Left ventricle myocardium inferior (tissue), 1 donor: ENCODE measurements around the gene RAD23A. TPM values are rescaled to one million over a fixed set of nuclear protein-coding genes. Genes with fewer than 3 reads are reported as not detected.
"Not testable (repeated sequence)": the region's sequence is repeated elsewhere in the genome, so short reads cannot be mapped to it uniquely, and the experiment has no call there.

ENCODE experiments used
- DNase-seq: peaks from one replicate; pipeline ENCODE4 v3.0.0-alpha.2; 2020
- H3K27ac ChIP-seq: fragments of 200-600 bp; replicated peaks from 2 replicates; pipeline ENCODE4 v1.8.0; 2021
- H3K27me3 ChIP-seq: fragments of 200-600 bp; 2 replicates; pipeline ENCODE4 v1.8.0; 2021; ENCODE audit warnings: low read depth
- H3K36me3 ChIP-seq: fragments of 200-600 bp; 2 replicates; pipeline ENCODE4 v1.8.0; 2021
- H3K4me1 ChIP-seq: fragments of 200-600 bp; 2 replicates; pipeline ENCODE4 v1.8.0; 2021
- H3K4me3 ChIP-seq: fragments of 200-600 bp; 2 replicates; pipeline ENCODE4 v1.8.0; 2021; ENCODE audit warnings: mild to moderate bottlenecking, moderate library complexity
- H3K9me3 ChIP-seq: fragments of 200-600 bp; replicated peaks from 2 replicates; pipeline ENCODE4 v1.8.0; 2021
- intact Hi-C: fragments of 100-400 bp; cut with micrococcal nuclease; formaldehyde crosslinking; loops from one replicate; pipeline ENCODE4 v1.11.0; 2022
- total RNA-seq: library from RNA; stranded (reverse); fragmentation: NEBNext Ultra II Directional; extraction: Animal tissue kit (Norgen Biotek cat#: 25700); gene quantifications from one replicate; pipeline ENCODE4 v1.2.1, GENCODE V29; 2021
- TF ChIP-seq, protein P1 (sequence below): fragments of 200-600 bp; IDR thresholded peaks from 2 replicates; pipeline ENCODE4 v1.8.0; 2021; ENCODE audit warnings: antibody characterized with exemption, mild to moderate bottlenecking, borderline replicate concordance
- donor health status: DM: no; HTN: yes; CAD: no; lungs with severe emphysema.

The RAD23A gene
- total RNA-seq, 1 donor from 2014 or later: 150 TPM

DNA sequence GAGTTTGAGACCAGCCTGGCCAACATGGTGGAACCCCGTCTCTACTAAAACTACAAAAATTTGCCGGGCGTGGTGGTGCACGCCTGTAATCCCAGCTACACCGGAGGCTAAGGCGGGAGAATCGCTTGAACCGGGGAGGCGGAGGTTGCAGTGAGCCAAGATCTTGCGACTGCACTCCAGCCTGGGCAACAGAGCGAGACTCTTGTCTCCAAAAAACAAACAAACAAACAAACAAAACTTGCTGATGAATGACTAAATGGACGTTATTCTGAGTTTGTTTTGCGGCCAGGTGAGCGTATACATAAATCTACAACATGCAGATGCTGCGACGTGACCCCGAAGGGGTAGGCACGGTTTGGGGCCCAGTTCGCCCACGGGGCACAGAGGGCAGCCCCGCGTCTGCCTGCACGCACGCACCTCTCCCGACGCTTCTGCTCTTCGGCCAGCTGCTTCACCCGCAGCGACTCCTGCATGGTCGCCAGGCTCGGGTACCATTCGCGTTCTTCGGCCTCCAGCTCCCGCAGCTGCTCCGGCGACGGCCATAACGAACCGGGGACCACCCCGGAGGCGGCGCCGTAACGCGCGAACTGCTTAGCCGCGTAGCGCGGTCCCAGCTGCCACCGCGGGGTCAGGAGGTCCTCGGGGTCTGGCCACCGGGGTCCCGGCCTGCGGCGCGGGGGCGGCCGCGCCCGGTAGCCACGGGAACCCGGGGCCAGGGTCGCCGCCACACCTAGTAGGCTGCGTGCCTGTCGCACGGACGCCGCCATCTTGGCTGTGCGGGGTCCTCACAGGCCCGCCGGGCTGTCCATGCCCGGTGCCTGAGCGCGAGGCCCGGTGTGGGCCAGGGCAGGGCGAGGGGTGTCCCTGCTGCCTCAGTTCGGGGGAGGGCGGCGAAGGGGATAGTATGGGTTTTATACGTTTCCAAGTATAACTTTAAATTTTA lies 11.1 kb downstream of the RAD23A start, which contains the start of gene GADD45GIP1:
Gene GADD45GIP1 (minus strand): TSS at position 778 of the 943 bp plus-strand sequence. CDS start 11 bp downstream, at position 767.
- TF ChIP-seq, protein P1, sequence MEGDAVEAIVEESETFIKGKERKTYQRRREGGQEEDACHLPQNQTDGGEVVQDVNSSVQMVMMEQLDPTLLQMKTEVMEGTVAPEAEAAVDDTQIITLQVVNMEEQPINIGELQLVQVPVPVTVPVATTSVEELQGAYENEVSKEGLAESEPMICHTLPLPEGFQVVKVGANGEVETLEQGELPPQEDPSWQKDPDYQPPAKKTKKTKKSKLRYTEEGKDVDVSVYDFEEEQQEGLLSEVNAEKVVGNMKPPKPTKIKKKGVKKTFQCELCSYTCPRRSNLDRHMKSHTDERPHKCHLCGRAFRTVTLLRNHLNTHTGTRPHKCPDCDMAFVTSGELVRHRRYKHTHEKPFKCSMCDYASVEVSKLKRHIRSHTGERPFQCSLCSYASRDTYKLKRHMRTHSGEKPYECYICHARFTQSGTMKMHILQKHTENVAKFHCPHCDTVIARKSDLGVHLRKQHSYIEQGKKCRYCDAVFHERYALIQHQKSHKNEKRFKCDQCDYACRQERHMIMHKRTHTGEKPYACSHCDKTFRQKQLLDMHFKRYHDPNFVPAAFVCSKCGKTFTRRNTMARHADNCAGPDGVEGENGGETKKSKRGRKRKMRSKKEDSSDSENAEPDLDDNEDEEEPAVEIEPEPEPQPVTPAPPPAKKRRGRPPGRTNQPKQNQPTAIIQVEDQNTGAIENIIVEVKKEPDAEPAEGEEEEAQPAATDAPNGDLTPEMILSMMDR: no peak
- no peaks in the 10 kb centered on the region for H3K9me3 ChIP-seq
- H3K4me1 ChIP-seq: peaks cover 58% of the 10 kb centered on the region
- H3K27ac ChIP-seq: peak within 1 kb of the TSS; percentile 96
- no peaks in the 10 kb centered on the region for H3K27me3 ChIP-seq
- DNase-seq: peak; percentile 83
- peak within 1 kb of the TSS; percentile 86 for H3K4me3 ChIP-seq
- peaks cover 28% of the 10 kb centered on the region for H3K36me3 ChIP-seq
- intact Hi-C loops: no loop called here

DNA sequence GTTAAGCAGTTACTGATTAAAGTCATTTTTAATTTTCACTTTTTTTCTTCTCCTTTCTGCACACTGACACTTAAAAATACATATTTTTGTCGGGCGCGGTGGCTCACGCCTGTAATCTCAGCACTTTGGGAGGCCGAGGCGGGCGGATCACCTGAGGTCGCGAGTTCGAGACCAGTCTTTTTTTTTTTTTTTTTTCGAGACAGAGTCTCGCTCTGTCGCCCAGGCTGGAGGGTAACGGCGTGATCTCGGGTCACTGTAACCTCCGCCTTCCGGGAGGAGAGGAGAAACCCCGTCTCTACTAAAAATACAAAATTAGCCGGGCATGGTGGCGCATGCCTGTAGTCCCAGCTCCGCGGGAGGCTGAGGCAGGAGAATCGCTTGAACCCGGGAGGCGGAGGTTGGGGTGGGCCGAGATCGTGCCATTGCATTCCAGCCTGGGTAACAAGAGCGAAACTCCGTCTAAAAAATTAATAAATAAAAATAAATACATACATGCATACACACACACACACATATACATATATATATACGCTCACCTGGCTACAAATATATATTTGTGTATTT lies 11.8 kb downstream of the RAD23A start:
- Histone ChIP-seq H3K4me3 (peak overlapping the region; percentile 86), H3K27ac (peak overlapping the region; percentile 96), H3K4me1 (peaks cover 51% of the 10 kb centered on the region), H3K36me3 (peaks cover 20% of the 10 kb centered on the region)
- DNase-seq, H3K27me3 ChIP-seq, intact Hi-C loops, H3K9me3 ChIP-seq: not testable (repeated sequence)

DNA sequence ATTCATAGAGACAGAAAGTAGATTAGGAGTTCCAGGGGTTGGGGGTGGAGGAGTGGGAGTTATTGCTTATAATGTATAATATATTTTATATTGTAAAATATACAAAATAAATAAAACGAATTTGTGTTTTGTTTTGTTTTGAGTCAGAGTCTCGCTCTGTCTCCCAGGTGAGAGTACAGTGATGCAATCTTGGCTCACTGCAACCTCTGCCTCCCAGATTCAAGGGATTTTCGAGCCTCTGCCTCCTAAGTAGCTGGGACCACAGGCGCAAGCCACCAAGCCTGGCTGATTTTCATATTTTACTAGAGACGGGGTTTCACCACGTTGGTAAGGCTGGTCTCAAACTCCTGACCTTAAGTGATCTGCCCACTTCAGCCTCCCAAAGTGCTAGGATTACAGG lies 13.8 kb downstream of the RAD23A start:
- Histone ChIP-seq H3K27ac (no peak overlapping the region), H3K9me3 (no peaks in the 10 kb centered on the region), H3K27me3 (no peaks in the 10 kb centered on the region), H3K36me3 (peaks cover under 1% of the 10 kb centered on the region), H3K4me3 (no peak overlapping the region), H3K4me1 (peaks cover 31% of the 10 kb centered on the region)
- intact Hi-C loops: no loop called here
- TF ChIP-seq, protein P1: no peak
- DNase-seq: no peak

DNA sequence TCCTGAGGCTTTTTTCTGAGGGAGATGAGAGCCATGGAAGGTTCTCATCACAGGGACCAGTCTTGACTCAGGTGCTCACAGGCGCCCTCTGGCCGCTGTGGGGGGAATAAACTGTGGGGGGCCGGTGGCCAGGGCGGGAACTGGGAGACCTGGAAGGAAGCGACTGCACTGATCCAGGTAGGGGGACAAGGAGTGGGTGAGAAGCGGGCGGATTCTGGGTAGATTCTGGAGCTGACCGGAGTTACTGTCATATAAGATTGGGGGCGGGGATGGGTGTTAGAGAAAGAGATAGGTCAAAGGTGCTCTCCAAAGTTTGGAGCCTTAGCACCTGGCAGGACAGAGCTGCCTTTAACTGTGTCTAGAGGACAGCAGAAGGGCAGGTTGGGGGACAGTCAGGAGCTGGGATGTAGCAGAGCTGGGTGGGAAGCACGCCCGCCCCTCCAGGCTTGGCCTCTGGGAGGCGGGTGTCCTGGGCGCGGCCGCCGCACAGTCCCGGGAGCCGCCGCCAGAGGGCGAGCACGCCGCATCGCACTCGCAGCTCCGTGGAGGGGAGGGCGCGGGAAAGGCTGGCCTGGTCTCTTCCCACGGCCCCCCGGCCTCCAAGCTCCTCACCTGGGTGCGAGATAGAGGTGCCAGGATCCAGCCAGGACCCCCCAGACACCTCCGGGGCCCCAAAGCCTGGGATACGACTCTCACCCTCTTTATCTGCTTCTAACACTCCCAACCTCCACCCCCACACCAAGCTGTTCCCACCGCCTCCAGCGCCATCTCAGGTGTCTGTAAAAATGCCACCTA lies 19.6 kb downstream of the RAD23A start:
- intact Hi-C loops: no loop called here

DNA sequence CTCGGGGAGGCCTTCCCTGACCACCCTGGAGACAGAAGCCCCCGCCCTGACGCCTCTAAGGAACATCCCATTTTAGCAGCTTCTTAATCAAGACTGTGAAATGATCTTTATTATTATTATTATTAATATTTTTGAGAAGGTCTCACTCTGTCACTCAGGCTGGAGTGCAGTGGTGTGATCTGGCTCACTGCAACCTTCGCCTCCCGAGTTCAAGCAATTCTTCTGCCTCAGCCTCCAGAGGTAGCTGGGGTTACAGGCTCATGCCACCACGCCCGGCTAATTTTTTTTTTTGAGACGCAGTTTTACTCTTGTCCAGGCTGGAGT lies 20.1 kb downstream of the RAD23A start:
- Histone ChIP-seq H3K4me3 (peak overlapping the region; percentile 69), H3K36me3 (no peaks in the 10 kb centered on the region), H3K9me3 (no peaks in the 10 kb centered on the region), H3K27ac (peak overlapping the region; percentile 72), H3K4me1 (peaks cover 8% of the 10 kb centered on the region), H3K27me3 (no peaks in the 10 kb centered on the region)
- intact Hi-C loops: no loop called here
- TF ChIP-seq, protein P1: no peak
- no peak for DNase-seq

More for the DNA sequence above, 19.6 kb downstream of the RAD23A start:
- TF ChIP-seq, protein P1: peak; percentile 91
- peaks cover 8% of the 10 kb centered on the region for H3K4me1 ChIP-seq
- peak overlapping the region; percentile 69 for H3K4me3 ChIP-seq
- H3K36me3 ChIP-seq: no peaks in the 10 kb centered on the region
- H3K27ac ChIP-seq: peak overlapping the region; percentile 72
- no peaks in the 10 kb centered on the region for H3K27me3 ChIP-seq
- DNase-seq: peak; percentile 84
- H3K9me3 ChIP-seq: no peaks in the 10 kb centered on the region
